HepG2 (cell line): ENCODE measurements around the gene SYT1. TPM values are rescaled to one million over a fixed set of nuclear protein-coding genes. Genes with fewer than 3 reads are reported as not detected.

Experiments
- ATAC-seq: fragments of 200-7000 bp; cut with Tn5 transposase; 3 replicates; pipeline ENCODE4 v1.9.1; 2020; ENCODE audit warnings: mild to moderate bottlenecking, moderate library complexity
- BruUV-seq: library from RNA; stranded (reverse); fragments of 400-500 nt; replicated peaks from 2 replicates; lab custom pipeline; 2021; lab: Mats Ljungman, UMichigan
- CTCF ChIA-PET: fragments of 300-600 bp; formaldehyde crosslinking; extraction: SDS; loops from one replicate; lab custom pipeline; 2021; ENCODE audit warnings: low total read pairs, inconsistent platforms, low intra/inter-chr PET ratio; lab: Yijun Ruan, JAX
- POLR2A ChIA-PET: fragments of 350-600 bp; sonication (Branson Sonifier 250); formaldehyde crosslinking; loops from one replicate; lab custom pipeline; 2020; ENCODE audit warnings: antibody characterized with exemption, inconsistent platforms; lab: Yijun Ruan, JAX
- DNase-seq: peaks from one replicate; pipeline ENCODE4 v3.0.0-alpha.2; 2015; ENCODE audit warnings: low spot score
- FAIRE-seq: peaks from 3 replicates; lab custom pipeline; 2011; peaks lifted over from hg19 to GRCh38; lab: Jason Lieb, UNC
- H2AFZ ChIP-seq: one replicate; pipeline ENCODE4 v1.6.1; 2011; ENCODE audit warnings: low read length, inconsistent platforms
- H3K27ac ChIP-seq: fragments of 300-600 bp; 3 replicates; pipeline ENCODE4 v1.8.0; 2011; ENCODE audit warnings: mixed run types, mild to moderate bottlenecking, mixed read lengths, low read length, inconsistent platforms; ENCODE audit not compliant: insufficient read depth; ENCODE audit errors: extremely low read length
- H3K27me3 ChIP-seq, 2 experiments: fragments of 200-600 bp in 1 of 2; 2 replicates in 1 of 2; 3 replicates in 1 of 2; pipeline versions ENCODE4 v1.6.0 to v1.8.0; 2011; ENCODE audit warnings: low read length in 2 of 2, mild to moderate bottlenecking in 2 of 2, moderate library complexity in 2 of 2, inconsistent platforms in 1 of 2; ENCODE audit not compliant: insufficient read depth in 2 of 2, control insufficient read depth in 1 of 2
- H3K36me3 ChIP-seq, 2 experiments: fragments of 200-600 bp in 1 of 2; replicated peaks in 1 of 2; 2 replicates in 1 of 2; 3 replicates in 1 of 2; pipeline versions ENCODE4 v1.5.1 to v1.8.0; 2011; ENCODE audit warnings: low read length in 2 of 2, inconsistent platforms in 1 of 2; ENCODE audit not compliant: insufficient read depth in 2 of 2, control insufficient read depth in 1 of 2
- H3K4me1 ChIP-seq: 2 replicates; pipeline ENCODE4 v1.5.1; 2012; ENCODE audit warnings: low read length, inconsistent platforms; ENCODE audit not compliant: insufficient read depth
- H3K4me2 ChIP-seq: 2 replicates; pipeline ENCODE4 v1.6.0; 2011; ENCODE audit warnings: low read depth, low read length, inconsistent platforms
- H3K4me3 ChIP-seq, 3 experiments: fragments of 200-600 bp in 1 of 3; sonication (generic), shearing (Covaris generic) in 1 of 3; replicated peaks in 1 of 3; 2 replicates each; pipeline ENCODE4 v1.5.1; 2011 to 2016; ENCODE audit warnings: low read length in 3 of 3, inconsistent platforms in 2 of 3, low read depth in 2 of 3, mild to moderate bottlenecking in 2 of 3, control low read depth in 1 of 3, mixed read lengths in 1 of 3; ENCODE audit not compliant: insufficient read depth in 1 of 3
- H3K79me2 ChIP-seq: one replicate; pipeline ENCODE4 v1.6.1; 2011; ENCODE audit warnings: low read length, inconsistent platforms; ENCODE audit not compliant: insufficient read depth
- H3K9ac ChIP-seq: 2 replicates; pipeline ENCODE4 v1.6.0; 2011; ENCODE audit warnings: mild to moderate bottlenecking, low read depth, low read length, inconsistent platforms; ENCODE audit not compliant: insufficient read depth
- H3K9me3 ChIP-seq: 2 replicates; pipeline ENCODE4 v1.5.1; 2012; ENCODE audit warnings: mild to moderate bottlenecking, low read length
- H4K20me1 ChIP-seq: 2 replicates; pipeline ENCODE4 v1.6.0; 2011; ENCODE audit warnings: inconsistent platforms, mild to moderate bottlenecking, low read length, moderate library complexity; ENCODE audit not compliant: insufficient read depth
- CEBPB ChIP-seq: IDR thresholded peaks from 2 replicates; pipeline ENCODE4 v1.6.1; 2011; ENCODE audit warnings: low read depth, low read length, improper control_type of control experiment, borderline replicate concordance
- CEBPZ ChIP-seq: IDR thresholded peaks from 2 replicates; pipeline ENCODE4 v1.6.1; 2012; ENCODE audit warnings: low read length, improper control_type of control experiment
- DNMT3B ChIP-seq: conservative IDR thresholded peaks from 2 replicates; pipeline ENCODE4 v1.6.1; 2016; ENCODE audit warnings: missing biosample characterization, control low read depth
- HDAC2 ChIP-seq: sonication (generic); formaldehyde crosslinking; IDR thresholded peaks from 2 replicates; pipeline ENCODE4 v1.4.0; 2020; ENCODE audit warnings: missing genetic modification reagents
- KLF9 ChIP-seq: IDR thresholded peaks from 2 replicates; pipeline ENCODE4 v1.6.1; 2016; ENCODE audit warnings: low read depth
- MIER2 ChIP-seq: IDR thresholded peaks from 2 replicates; pipeline ENCODE4 v1.6.1; 2016; ENCODE audit warnings: missing biosample characterization, missing genetic modification reagents
- NFYC ChIP-seq: IDR thresholded peaks from 2 replicates; pipeline ENCODE4 v1.6.1; 2016; ENCODE audit warnings: missing genetic modification reagents, missing compliant biosample characterization
- SNAI1 ChIP-seq: sonication (generic); formaldehyde crosslinking; IDR thresholded peaks from 2 replicates; pipeline ENCODE4 v1.5.0; 2020; ENCODE audit warnings: mild to moderate bottlenecking, missing genetic modification reagents, borderline replicate concordance
- TFE3 ChIP-seq: IDR thresholded peaks from 2 replicates; pipeline ENCODE4 v1.6.1; 2016
- ZNF121 ChIP-seq: sonication (generic); formaldehyde crosslinking; IDR thresholded peaks from 2 replicates; pipeline ENCODE4 v1.5.0; 2020; ENCODE audit warnings: mild to moderate bottlenecking, missing genetic modification reagents
- ZNF44 ChIP-seq: sonication (generic); formaldehyde crosslinking; IDR thresholded peaks from 2 replicates; pipeline ENCODE4 v1.5.1; 2020; ENCODE audit warnings: mild to moderate bottlenecking, missing genetic modification reagents
- ZNF713 ChIP-seq: sonication (generic); formaldehyde crosslinking; IDR thresholded peaks from 2 replicates; pipeline ENCODE4 v1.4.0; 2020; ENCODE audit warnings: mild to moderate bottlenecking, missing genetic modification reagents
- ZNF749 ChIP-seq: sonication (generic); formaldehyde crosslinking; IDR thresholded peaks from 2 replicates; pipeline ENCODE4 v1.8.0; 2022; ENCODE audit warnings: mild to moderate bottlenecking, missing genetic modification reagents, moderate library complexity, borderline replicate concordance
- ZNF850 ChIP-seq: sonication (generic); formaldehyde crosslinking; conservative IDR thresholded peaks from 2 replicates; pipeline ENCODE4 v1.9.0; 2021; ENCODE audit warnings: mild to moderate bottlenecking, missing genetic modification reagents
- WGBS: methylation state at CpG from one replicate; pipeline ENCODE4 v1.1.6; 2017; ENCODE audit warnings: low lambda C conversion rate; 5-methylcytosine and 5-hydroxymethylcytosine counted together
- in situ Hi-C: cut with HindIII; loops from 2 replicates; pipeline ENCODE4 v1.10.0; 2017; ENCODE audit warnings: low pct_unique_long_range_greater_than_20kb; ENCODE audit not compliant: extremely low pct_ligation_motif_present
- intact Hi-C: fragments of 100-400 bp; cut with micrococcal nuclease; formaldehyde crosslinking; loops from one replicate; pipeline ENCODE4 v1.10.0; 2022; ENCODE audit not compliant: unreplicated experiment
- polyA plus RNA-seq, 8 experiments: library from polyadenylated mRNA; depleted of rRNA in 3 of 8; stranded (reverse) in 7 of 8; unstranded in 1 of 8; fragments of >200 nt; fragmentation: Illumina TruSeq in 4 of 8; extraction: Trizol in 4 of 8; gene quantifications; 2 replicates each; pipeline versions ENCODE4 v1.2.1 to v1.2.3, GENCODE V29; 2011 to 2016; ENCODE audit warnings: low read depth in 4 of 8, missing spikeins in 1 of 8, mixed read lengths in 1 of 8; ENCODE audit not compliant: insufficient read depth in 1 of 8
- total RNA-seq, 5 experiments: library from RNA; depleted of rRNA; stranded (reverse); fragments of >200 nt; fragmentation: Illumina TruSeq; extraction: Trizol; gene quantifications; 2 replicates each; pipeline ENCODE4 v1.2.3, GENCODE V29; 2016; ENCODE audit warnings: low read depth in 1 of 5
- TF ChIP-seq, protein P1 (sequence below): sonication (generic); IDR thresholded peaks from 2 replicates; pipeline ENCODE4 v1.6.1; 2016; ENCODE audit warnings: low read depth, borderline replicate concordance
- TF ChIP-seq, protein P2 (sequence below), 2 experiments: IDR thresholded peaks; 2 replicates each; pipeline ENCODE4 v1.6.1; 2011 to 2012; ENCODE audit warnings: low read length in 2 of 2, borderline replicate concordance in 1 of 2, low read depth in 1 of 2, mild to moderate bottlenecking in 1 of 2, moderate library complexity in 1 of 2

SYT1 gene
- total and polyA plus RNA-seq, 2 of the 13 experiments (the other 11 are each of a cell fraction or from before 2014, with no cell fraction given): not detected

DNA sequence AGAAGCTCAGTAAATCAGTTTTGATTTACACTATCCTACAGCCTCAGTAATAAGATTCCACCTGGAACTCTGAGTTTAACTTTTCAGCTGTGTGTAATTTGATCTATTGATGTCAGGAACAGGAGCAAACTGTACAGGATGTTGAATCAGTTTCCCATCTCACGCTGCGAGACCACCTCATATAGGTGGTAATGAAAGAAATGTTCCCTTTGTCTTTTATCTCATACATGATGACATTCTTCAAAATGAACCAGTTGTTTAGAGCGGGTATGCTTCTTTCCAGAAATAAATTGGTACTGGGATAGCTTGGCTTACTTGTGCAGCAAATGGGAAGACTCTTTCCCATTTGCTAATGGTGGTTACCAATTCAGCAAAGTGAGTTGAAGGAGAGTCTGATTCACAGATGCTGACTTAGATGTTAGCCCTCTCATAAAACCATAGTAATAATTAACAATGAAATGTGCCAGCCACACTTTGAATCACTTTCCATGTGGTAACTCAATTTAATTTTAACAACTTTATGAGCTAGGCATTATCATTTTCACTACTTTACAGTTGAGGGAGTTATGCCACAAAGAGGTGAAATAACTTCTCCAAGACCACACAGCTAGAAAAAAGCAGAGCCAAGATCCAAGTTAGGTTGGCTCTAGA lies 574.7 kb downstream of the SYT1 start:
- H3K9ac ChIP-seq: no peak overlapping the region
- CTCF ChIA-PET: no interaction called here
- H3K27me3 ChIP-seq: no peaks in the 10 kb centered on the region
- 56% methylated on average over 3 of the region's 3 CpGs for WGBS
- H3K9me3 ChIP-seq: no peaks in the 10 kb centered on the region
- no peak overlapping the region for H3K4me2 ChIP-seq
- ATAC-seq (no peak), FAIRE-seq (no peak), DNase-seq (no peak)
- POLR2A ChIA-PET: no interaction called here
- H2AFZ ChIP-seq: no peak overlapping the region
- in situ Hi-C loops (no loop called here), intact Hi-C loops (no loop called here)
- H3K27ac ChIP-seq: no peak overlapping the region
- H3K4me1 ChIP-seq: peaks cover 5% of the 10 kb centered on the region; the same call in 1 of the 2 replicates
- no peaks in the 10 kb centered on the region for H3K79me2 ChIP-seq
- no peaks in the 10 kb centered on the region for H4K20me1 ChIP-seq
- TF ChIP-seq TFE3 (no peak), ZNF850 (CRISPR knock-in tag) (no peak), MIER2 (CRISPR knock-in tag) (no peak), CEBPZ (no peak), ZNF121 (CRISPR knock-in tag) (no peak), ZNF713 (CRISPR knock-in tag) (no peak), CEBPB (no peak), NFYC (no peak), ZNF44 (CRISPR knock-in tag) (no peak), HDAC2 (no peak), ZNF749 (no peak), KLF9 (CRISPR knock-in tag) (no peak), SNAI1 (no peak), DNMT3B (no peak)
- TF ChIP-seq, protein P1, sequence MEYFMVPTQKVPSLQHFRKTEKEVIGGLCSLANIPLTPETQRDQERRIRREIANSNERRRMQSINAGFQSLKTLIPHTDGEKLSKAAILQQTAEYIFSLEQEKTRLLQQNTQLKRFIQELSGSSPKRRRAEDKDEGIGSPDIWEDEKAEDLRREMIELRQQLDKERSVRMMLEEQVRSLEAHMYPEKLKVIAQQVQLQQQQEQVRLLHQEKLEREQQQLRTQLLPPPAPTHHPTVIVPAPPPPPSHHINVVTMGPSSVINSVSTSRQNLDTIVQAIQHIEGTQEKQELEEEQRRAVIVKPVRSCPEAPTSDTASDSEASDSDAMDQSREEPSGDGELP: no peak
- TF ChIP-seq, protein P2, sequence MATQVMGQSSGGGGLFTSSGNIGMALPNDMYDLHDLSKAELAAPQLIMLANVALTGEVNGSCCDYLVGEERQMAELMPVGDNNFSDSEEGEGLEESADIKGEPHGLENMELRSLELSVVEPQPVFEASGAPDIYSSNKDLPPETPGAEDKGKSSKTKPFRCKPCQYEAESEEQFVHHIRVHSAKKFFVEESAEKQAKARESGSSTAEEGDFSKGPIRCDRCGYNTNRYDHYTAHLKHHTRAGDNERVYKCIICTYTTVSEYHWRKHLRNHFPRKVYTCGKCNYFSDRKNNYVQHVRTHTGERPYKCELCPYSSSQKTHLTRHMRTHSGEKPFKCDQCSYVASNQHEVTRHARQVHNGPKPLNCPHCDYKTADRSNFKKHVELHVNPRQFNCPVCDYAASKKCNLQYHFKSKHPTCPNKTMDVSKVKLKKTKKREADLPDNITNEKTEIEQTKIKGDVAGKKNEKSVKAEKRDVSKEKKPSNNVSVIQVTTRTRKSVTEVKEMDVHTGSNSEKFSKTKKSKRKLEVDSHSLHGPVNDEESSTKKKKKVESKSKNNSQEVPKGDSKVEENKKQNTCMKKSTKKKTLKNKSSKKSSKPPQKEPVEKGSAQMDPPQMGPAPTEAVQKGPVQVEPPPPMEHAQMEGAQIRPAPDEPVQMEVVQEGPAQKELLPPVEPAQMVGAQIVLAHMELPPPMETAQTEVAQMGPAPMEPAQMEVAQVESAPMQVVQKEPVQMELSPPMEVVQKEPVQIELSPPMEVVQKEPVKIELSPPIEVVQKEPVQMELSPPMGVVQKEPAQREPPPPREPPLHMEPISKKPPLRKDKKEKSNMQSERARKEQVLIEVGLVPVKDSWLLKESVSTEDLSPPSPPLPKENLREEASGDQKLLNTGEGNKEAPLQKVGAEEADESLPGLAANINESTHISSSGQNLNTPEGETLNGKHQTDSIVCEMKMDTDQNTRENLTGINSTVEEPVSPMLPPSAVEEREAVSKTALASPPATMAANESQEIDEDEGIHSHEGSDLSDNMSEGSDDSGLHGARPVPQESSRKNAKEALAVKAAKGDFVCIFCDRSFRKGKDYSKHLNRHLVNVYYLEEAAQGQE (IDR thresholded peaks at IDR 0.05; ENCODE audit: borderline replicate concordance in 1 of 2, low read depth in 1 of 2, low read length in 2 of 2): no peak
- H3K4me3 ChIP-seq: no peak overlapping the region
- no TSS peak for BruUV-seq
- H3K36me3 ChIP-seq: no peaks in the 10 kb centered on the region
